Lower leg skin (tissue), 4 donors: ENCODE data around the gene FHOD3. TPM values are rescaled to one million over a fixed set of nuclear protein-coding genes. Genes with fewer than 3 reads are reported as not detected.

ENCODE experiments used
- DNase-seq, 2 donors: peaks; one replicate each; pipeline ENCODE4 v3.0.0-alpha.2; 2019; ENCODE audit warnings: low spot score in 2 of 2
- H3K4me3 ChIP-seq: fragments of 200-600 bp; sonication (generic); 2 replicates; pipeline ENCODE4 v1.5.1; 2017; ENCODE audit warnings: mild to moderate bottlenecking, low read depth; ENCODE audit not compliant: poor library complexity, severe bottlenecking
- POLR2A ChIP-seq, 2 donors: fragments of 450-650 bp; IDR thresholded peaks; one replicate each; pipeline ENCODE4 v1.6.1; 2016 to 2017; ENCODE audit warnings: antibody characterized with exemption in 2 of 2, mild to moderate bottlenecking in 1 of 2, moderate library complexity in 1 of 2
- whole genome bisulfite sequencing, 2 donors: methylation state at CpG; one replicate each; pipeline ENCODE4 v1.1.5; 2018; 5-methylcytosine and 5-hydroxymethylcytosine counted together
- intact Hi-C: fragments of 100-400 bp; cut with DNase I; formaldehyde crosslinking; loops from one replicate; pipeline ENCODE4 v1.15.0; 2023; ENCODE audit warnings: low total_unique reads
- total RNA-seq, 4 donors: library from RNA; depleted of rRNA; stranded (reverse); fragments of >200 nt; gene quantifications; one replicate each; pipeline ENCODE4 v1.1.0, GENCODE V29; 2016
- TF ChIP-seq, protein P1 (sequence below), 3 donors: fragments of 450-650 bp; IDR thresholded peaks; one replicate each; pipeline ENCODE4 v1.5.1; 2016; ENCODE audit warnings: antibody characterized with exemption in 3 of 3, mild to moderate bottlenecking in 3 of 3, moderate library complexity in 2 of 3

The FHOD3 gene
- total RNA-seq, 4 donors from 2014 or later = 5.3 to 15.1 (median 7.8) TPM

DNA sequence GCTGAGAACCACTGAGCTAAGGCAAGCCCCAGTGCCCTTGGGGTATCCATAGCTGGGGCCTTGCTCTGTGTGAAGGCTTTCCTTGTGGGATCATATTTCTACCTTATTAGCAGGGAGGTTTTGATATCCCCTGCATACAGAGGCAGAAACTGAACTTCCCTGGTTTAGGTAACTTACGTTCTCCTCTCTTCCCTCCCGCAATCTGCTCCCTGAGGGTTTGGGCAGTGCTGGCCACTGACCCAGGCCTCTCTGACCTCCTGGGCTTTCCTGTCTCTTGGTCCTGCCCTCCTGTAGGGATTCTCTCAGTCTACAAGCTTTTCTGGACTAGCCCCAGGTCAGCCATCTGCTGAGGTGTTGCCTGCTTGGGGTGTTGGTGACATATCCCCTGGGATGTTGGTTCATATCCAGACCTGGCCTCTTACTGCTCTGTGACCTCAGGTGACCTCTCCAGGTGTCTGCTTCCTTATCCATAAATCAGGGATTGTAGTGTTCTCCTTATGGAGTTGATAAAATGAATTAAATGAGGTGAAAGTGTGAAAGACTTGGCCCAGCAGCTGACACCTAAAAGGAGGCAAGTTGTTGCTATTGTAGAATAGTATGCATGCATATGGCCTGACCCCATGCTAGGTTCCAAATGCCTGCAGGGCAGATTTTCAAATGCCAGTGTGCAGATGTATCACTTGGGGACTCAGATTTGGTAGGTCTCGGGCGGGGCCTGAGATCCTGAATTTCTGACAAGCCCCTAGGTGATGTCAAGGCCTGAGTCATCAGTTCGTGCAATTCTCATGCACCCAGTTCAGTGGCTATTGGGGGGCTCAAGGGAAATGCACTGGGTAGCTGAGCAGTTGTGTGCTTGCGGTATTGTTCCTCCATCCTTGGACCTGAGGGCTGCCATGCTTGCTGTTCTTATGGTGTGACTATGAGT is 106.6 kb downstream of the FHOD3 start:
- 72 to 82% methylated on average over 6 of the region's 6 CpGs for WGBS, 2 donors
- H3K4me3 ChIP-seq = no peak overlapping the region
- TF ChIP-seq, protein P1, sequence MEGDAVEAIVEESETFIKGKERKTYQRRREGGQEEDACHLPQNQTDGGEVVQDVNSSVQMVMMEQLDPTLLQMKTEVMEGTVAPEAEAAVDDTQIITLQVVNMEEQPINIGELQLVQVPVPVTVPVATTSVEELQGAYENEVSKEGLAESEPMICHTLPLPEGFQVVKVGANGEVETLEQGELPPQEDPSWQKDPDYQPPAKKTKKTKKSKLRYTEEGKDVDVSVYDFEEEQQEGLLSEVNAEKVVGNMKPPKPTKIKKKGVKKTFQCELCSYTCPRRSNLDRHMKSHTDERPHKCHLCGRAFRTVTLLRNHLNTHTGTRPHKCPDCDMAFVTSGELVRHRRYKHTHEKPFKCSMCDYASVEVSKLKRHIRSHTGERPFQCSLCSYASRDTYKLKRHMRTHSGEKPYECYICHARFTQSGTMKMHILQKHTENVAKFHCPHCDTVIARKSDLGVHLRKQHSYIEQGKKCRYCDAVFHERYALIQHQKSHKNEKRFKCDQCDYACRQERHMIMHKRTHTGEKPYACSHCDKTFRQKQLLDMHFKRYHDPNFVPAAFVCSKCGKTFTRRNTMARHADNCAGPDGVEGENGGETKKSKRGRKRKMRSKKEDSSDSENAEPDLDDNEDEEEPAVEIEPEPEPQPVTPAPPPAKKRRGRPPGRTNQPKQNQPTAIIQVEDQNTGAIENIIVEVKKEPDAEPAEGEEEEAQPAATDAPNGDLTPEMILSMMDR (IDR thresholded peaks at IDR 0.05) = no peak
- no peak for TF ChIP-seq POLR2A (IDR thresholded peaks at IDR 0.05)
- peak in 1 of 2 donors; percentile 64 for DNase-seq
- intact Hi-C loops = no loop called here

DNA sequence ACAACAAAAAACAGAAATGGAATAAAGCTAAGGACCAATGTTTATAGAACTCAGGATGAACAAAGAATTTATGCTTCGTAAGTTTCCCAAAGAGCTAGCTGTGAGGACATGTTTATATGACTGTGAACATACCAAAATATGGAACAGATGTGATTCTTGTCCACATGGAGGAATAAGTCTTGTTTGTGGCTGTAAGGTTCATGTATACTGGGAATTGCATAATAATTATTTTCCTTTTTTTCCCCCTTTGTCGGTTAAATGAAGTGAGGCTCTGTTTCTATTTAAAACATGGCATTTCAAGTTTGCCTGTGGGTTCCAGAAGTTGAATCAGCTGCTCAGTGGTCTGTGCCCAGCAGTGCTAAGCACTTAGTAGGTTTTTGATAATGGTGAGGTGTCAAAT is 108.1 kb downstream of the FHOD3 start:
- intact Hi-C loops = no loop called here
- H3K4me3 ChIP-seq = no peak overlapping the region
- TF ChIP-seq, protein P1 (IDR thresholded peaks at IDR 0.05) = no peak
- TF ChIP-seq POLR2A (IDR thresholded peaks at IDR 0.05) = no peak
- 76 to 81% methylated on average over 2 of the region's 2 CpGs for WGBS, 2 donors
- no peak for DNase-seq

DNA sequence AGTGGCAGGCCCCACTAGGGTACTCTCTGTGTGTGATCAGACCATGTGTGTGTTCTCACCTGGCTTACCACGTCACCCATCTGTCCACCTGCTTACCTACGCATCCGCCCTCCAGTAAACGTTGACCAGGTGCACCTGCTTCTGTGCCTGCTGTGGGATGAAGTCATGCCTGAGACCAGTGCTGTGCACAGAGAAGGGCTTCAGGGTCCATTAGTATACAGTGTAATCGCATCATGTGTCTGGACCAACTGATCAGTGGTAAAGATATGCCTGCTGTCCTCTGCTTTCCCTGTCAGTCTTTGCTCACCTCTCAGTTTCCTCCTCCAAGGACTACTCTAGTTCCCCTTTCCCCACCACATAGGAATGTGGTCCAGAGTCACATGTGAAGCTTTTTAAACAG is 109.3 kb downstream of the FHOD3 start:
- WGBS, 2 donors = 70 to 85% methylated on average over 5 of the region's 5 CpGs
- TF ChIP-seq, protein P1 (IDR thresholded peaks at IDR 0.05) = no peak
- TF ChIP-seq POLR2A (IDR thresholded peaks at IDR 0.05) = no peak
- H3K4me3 ChIP-seq = no peak overlapping the region
- DNase-seq = peak in 1 of 2 donors; percentile 52
- intact Hi-C loops = no loop called here

DNA sequence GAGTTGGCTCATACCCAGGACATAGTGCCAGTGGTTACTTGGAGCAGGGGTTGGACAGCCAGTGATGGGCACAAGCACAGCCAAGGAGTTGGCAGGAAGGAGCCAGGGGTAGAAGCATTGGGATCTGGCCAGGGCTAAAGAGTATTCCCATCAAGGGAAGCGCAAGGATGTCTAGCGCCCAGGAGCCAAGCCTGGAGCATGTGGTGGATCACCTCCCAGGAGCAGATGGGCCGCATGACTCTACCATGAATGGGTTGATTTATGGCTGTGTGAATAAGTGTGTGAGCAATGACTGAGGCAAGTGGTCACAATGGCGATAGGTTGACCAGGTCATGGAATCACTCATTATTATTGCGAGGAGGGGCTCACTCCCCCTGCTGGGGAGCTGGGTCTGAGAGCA is 111.1 kb downstream of the FHOD3 start:
- TF ChIP-seq, protein P1 (IDR thresholded peaks at IDR 0.05) = no peak
- TF ChIP-seq POLR2A (IDR thresholded peaks at IDR 0.05) = no peak
- 92 to 98% methylated on average over 5 of the region's 5 CpGs for WGBS, 2 donors
- peak in 1 of 2 donors; percentile 72 for DNase-seq
- intact Hi-C loops = no loop called here
- H3K4me3 ChIP-seq = no peak overlapping the region

DNA sequence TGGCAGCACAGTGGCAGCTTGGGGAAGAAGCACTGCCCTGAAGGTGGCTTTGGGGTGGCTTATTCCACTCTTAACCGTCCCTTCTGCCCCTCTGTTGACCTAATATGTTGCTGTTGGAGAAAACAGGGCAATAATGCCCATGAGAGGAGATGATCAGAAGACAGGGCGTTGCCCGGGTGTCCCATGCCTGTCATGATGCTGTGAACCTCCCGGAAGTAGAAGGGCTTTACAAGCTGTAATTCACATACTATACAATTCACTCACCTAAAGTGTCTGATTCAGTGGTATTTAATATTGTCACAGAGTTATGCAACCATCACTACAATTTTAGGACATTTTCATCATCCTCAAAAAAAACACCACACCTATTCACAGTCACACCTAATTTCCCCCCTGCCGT is 112.3 kb downstream of the FHOD3 start:
- no peak overlapping the region for H3K4me3 ChIP-seq
- intact Hi-C loops = no loop called here
- WGBS, 2 donors = 60 to 76% methylated on average over 5 of the region's 5 CpGs
- TF ChIP-seq, protein P1 (IDR thresholded peaks at IDR 0.05) = no peak
- no peak for TF ChIP-seq POLR2A (IDR thresholded peaks at IDR 0.05)
- peak in 1 of 2 donors; percentile 23 for DNase-seq
